MM.1S (cell line): ENCODE measurements around the gene AGPAT3.

ENCODE experiments used
- DNase-seq: peaks from one replicate; pipeline ENCODE4 v3.0.0-alpha.2; 2015
- H2AFZ ChIP-seq: fragments of 300-600 bp; sonication (generic); 2 replicates; pipeline ENCODE4 v1.6.0; 2016; ENCODE audit warnings: antibody characterized with exemption, low read length
- H3F3A ChIP-seq: fragments of 300-600 bp; sonication (generic); 2 replicates; pipeline ENCODE4 v1.6.1; 2016; ENCODE audit warnings: mild to moderate bottlenecking, antibody characterized with exemption, low read length, moderate library complexity, mixed read lengths; ENCODE audit not compliant: insufficient read depth
- H3K27ac ChIP-seq: fragments of 300-600 bp; sonication (generic); 2 replicates; pipeline ENCODE4 v1.5.1; 2016; ENCODE audit warnings: mild to moderate bottlenecking, low read length
- H3K27me3 ChIP-seq: fragments of 300-600 bp; sonication (generic); replicated peaks from 2 replicates; pipeline ENCODE4 v1.6.0; 2016; ENCODE audit warnings: low read length; ENCODE audit not compliant: insufficient read depth
- H3K36me3 ChIP-seq: fragments of 300-600 bp; sonication (generic); replicated peaks from 2 replicates; pipeline ENCODE4 v1.6.1; 2016; ENCODE audit warnings: mild to moderate bottlenecking, low read length, mixed read lengths; ENCODE audit not compliant: insufficient read depth
- H3K4me1 ChIP-seq: fragments of 300-600 bp; sonication (generic); 2 replicates; pipeline ENCODE4 v1.6.1; 2016; ENCODE audit warnings: low read length, mixed read lengths
- H3K4me2 ChIP-seq: fragments of 300-600 bp; sonication (generic); 2 replicates; pipeline ENCODE4 v1.6.0; 2016; ENCODE audit warnings: low read depth, low read length
- H3K4me3 ChIP-seq: fragments of 300-600 bp; sonication (generic); 2 replicates; pipeline ENCODE4 v1.5.1; 2016; ENCODE audit warnings: low read length, mixed read lengths
- H3K79me2 ChIP-seq: fragments of 300-600 bp; sonication (generic); 2 replicates; pipeline ENCODE4 v1.6.1; 2016; ENCODE audit warnings: mixed run types, low read length, mixed read lengths
- H3K9ac ChIP-seq: fragments of 300-600 bp; sonication (generic); 2 replicates; pipeline ENCODE4 v1.6.1; 2016; ENCODE audit warnings: low read length, mixed read lengths
- H3K9me2 ChIP-seq: fragments of 300-600 bp; sonication (generic); replicated peaks from 2 replicates; pipeline ENCODE4 v1.6.1; 2016; ENCODE audit warnings: mild to moderate bottlenecking, low read length, mixed read lengths; ENCODE audit not compliant: insufficient read depth
- H3K9me3 ChIP-seq: fragments of 300-600 bp; sonication (generic); replicated peaks from 2 replicates; pipeline ENCODE4 v1.6.1; 2016; ENCODE audit warnings: mild to moderate bottlenecking, low read length, mixed read lengths; ENCODE audit not compliant: insufficient read depth
- H4K20me1 ChIP-seq: fragments of 300-600 bp; sonication (generic); 2 replicates; pipeline ENCODE4 v1.6.1; 2016; ENCODE audit warnings: mild to moderate bottlenecking, low read length, moderate library complexity, mixed read lengths; ENCODE audit not compliant: insufficient read depth
- CTCF ChIP-seq: fragments of 300-600 bp; sonication (generic); IDR thresholded peaks from 2 replicates; pipeline ENCODE4 v1.5.1; 2016; ENCODE audit warnings: antibody characterized with exemption, low read length, mixed read lengths
- EZH2 ChIP-seq: fragments of 300-600 bp; sonication (generic); optimal IDR thresholded peaks from 2 replicates; pipeline ENCODE3; 2017; ENCODE audit warnings: low read depth, mild to moderate bottlenecking, antibody characterized with exemption, low read length, mixed read lengths
- EZH2phosphoT487 ChIP-seq: fragments of 300-600 bp; sonication (generic); IDR thresholded peaks from 2 replicates; pipeline ENCODE4 v1.6.1; 2018; ENCODE audit warnings: antibody characterized with exemption, low read length

The AGPAT3 gene

DNA sequence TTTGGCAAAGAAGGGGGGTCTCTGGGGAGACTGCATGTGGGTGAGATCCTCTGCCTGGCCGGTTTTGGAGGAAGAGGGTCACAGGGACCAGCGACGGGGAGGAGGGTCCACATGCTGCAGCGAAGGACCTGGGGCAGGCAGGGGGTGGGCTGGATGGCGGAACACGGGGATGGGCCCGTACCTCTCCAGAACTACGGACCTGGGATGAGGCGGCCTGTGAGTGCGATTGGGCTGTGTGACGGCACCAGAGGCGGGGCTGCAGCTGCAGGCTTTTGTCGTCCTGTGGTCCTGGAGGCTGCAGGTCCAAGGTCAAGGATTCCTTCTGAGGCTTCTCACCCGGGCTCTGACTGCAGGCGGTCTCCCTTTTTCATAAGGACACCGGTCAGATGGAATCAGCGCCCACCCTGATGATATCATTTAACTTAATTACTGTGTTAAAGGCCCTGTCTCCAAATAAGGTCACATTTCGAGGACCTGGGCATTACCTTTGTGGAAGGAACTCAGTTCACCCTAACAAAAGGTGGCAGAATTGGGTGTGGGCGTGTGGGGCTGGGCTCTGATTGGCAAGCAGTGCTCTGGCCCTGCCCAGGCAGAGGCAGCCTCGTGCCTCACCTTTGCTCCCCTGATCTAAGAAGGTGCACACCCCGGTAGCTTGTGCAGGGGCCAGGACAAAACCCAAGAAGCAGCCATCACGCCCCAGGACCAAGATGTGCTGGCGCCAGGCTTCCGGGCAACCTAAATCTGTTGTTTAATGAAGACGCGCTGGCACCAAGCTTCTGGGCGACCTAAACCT is 87.1 kb downstream of the AGPAT3 start:
- peaks cover 82% of the 10 kb centered on the region for H3K79me2 ChIP-seq
- TF ChIP-seq EZH2 (no peak), EZH2phosphoT487 (no peak), CTCF (no peak)
- no peak overlapping the region for H3K9ac ChIP-seq
- no peak overlapping the region for H3K4me3 ChIP-seq
- DNase-seq, result no peak
- H3K36me3 ChIP-seq, result no peaks in the 10 kb centered on the region
- H3K27ac ChIP-seq, result no peak overlapping the region
- peaks cover 3% of the 10 kb centered on the region; the same call in 1 of the 2 replicates for H4K20me1 ChIP-seq
- no peak overlapping the region for H3K4me2 ChIP-seq
- no peaks in the 10 kb centered on the region for H3K9me3 ChIP-seq
- H3K4me1 ChIP-seq, result peaks cover 13% of the 10 kb centered on the region
- no peaks in the 10 kb centered on the region for H3K27me3 ChIP-seq
- no peaks in the 10 kb centered on the region for H3K9me2 ChIP-seq
- H2AFZ ChIP-seq, result no peak overlapping the region
- H3F3A ChIP-seq, result no peaks in the 10 kb centered on the region; the same call in 1 of the 2 replicates

DNA sequence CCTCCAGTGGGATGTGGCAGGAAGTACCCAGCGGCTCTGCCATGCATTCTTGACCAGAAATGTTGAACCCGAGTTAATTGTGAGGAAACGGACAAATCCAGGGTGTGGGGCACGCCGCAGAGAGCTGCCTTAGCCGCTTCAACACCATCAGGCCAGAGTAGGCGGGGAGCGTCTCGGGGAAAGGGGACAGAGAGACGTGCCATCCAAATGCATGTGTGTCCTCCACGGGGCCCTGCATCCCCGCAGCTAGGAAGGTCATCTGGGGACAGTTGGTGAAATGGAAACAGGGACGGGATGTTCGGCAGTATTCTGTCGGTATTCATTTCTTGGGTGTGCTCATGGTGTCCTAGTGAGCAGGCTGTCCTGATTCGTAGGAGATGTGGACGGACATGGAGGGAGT is 88.0 kb downstream of the AGPAT3 start:
- Histone ChIP-seq H2AFZ (no peak overlapping the region), H3K79me2 (peaks cover 85% of the 10 kb centered on the region), H3K27ac (no peak overlapping the region), H3K9ac (no peak overlapping the region), H3K4me2 (no peak overlapping the region), H3K36me3 (no peaks in the 10 kb centered on the region), H3F3A (no peaks in the 10 kb centered on the region; the same call in 1 of the 2 replicates), H3K27me3 (no peaks in the 10 kb centered on the region), H3K4me3 (no peak overlapping the region), H3K9me2 (no peaks in the 10 kb centered on the region), H4K20me1 (peaks cover 3% of the 10 kb centered on the region; the same call in 1 of the 2 replicates), H3K9me3 (no peaks in the 10 kb centered on the region), H3K4me1 (peaks cover 13% of the 10 kb centered on the region)
- TF ChIP-seq EZH2 (no peak), CTCF (no peak), EZH2phosphoT487 (no peak)
- DNase-seq, result no peak

GRCh38 chr21:43954042-43954441 is 89.0 kb downstream of the AGPAT3 start:
- Histone ChIP-seq H3K79me2 (peaks cover 90% of the 10 kb centered on the region), H3K4me3 (no peak overlapping the region), H3K9ac (no peak overlapping the region), H3K4me1 (peaks cover 12% of the 10 kb centered on the region), H3K9me3 (no peaks in the 10 kb centered on the region), H3F3A (no peaks in the 10 kb centered on the region; the same call in 1 of the 2 replicates), H3K27ac (no peak overlapping the region), H2AFZ (no peak overlapping the region), H3K4me2 (no peak overlapping the region), H3K27me3 (no peaks in the 10 kb centered on the region), H3K36me3 (no peaks in the 10 kb centered on the region), H4K20me1 (peaks cover 3% of the 10 kb centered on the region; the same call in 1 of the 2 replicates), H3K9me2 (no peaks in the 10 kb centered on the region)
- TF ChIP-seq EZH2phosphoT487 (no peak), EZH2 (no peak), CTCF (no peak)
- DNase-seq, result no peak
